Trophoblast cell (in vitro differentiated cells and primary cell): ENCODE measurements around the gene PLEKHA5.
"Not testable (repeated sequence)": the region's sequence is repeated elsewhere in the genome, so short reads cannot be mapped to it uniquely, and the experiment has no call there.

Experiments used
- DNase-seq, 2 donors: peaks; one replicate each; pipeline ENCODE4 v3.0.0-alpha.2; 2016
- H2AFZ ChIP-seq: 2 replicates; pipeline ENCODE4 v1.6.1; 2013; ENCODE audit warnings: low read length, moderate library complexity, mild to moderate bottlenecking; ENCODE audit not compliant: insufficient read depth, poor library complexity
- H2AK5ac ChIP-seq: 2 replicates; pipeline ENCODE4 v1.6.1; 2013; ENCODE audit warnings: mild to moderate bottlenecking, low read length
- H2BK120ac ChIP-seq: 2 replicates; pipeline ENCODE4 v1.6.1; 2013; ENCODE audit warnings: low read length, mild to moderate bottlenecking, moderate library complexity; ENCODE audit not compliant: insufficient read depth, poor library complexity
- H2BK12ac ChIP-seq: 2 replicates; pipeline ENCODE4 v1.6.1; 2013; ENCODE audit warnings: mild to moderate bottlenecking, low read length, moderate library complexity
- H2BK5ac ChIP-seq: 2 replicates; pipeline ENCODE4 v1.6.1; 2013; ENCODE audit warnings: low read length, low read depth, moderate library complexity, mild to moderate bottlenecking; ENCODE audit not compliant: poor library complexity
- H3K14ac ChIP-seq: 2 replicates; pipeline ENCODE4 v1.6.1; 2013; ENCODE audit warnings: mild to moderate bottlenecking, low read length
- H3K18ac ChIP-seq: 2 replicates; pipeline ENCODE4 v1.6.1; 2013; ENCODE audit warnings: mild to moderate bottlenecking, low read length
- H3K23ac ChIP-seq: 2 replicates; pipeline ENCODE4 v1.6.1; 2013; ENCODE audit warnings: low read length
- H3K27ac ChIP-seq: 2 replicates; pipeline ENCODE4 v1.5.1; 2013; ENCODE audit warnings: low read depth, mild to moderate bottlenecking, inconsistent platforms, low read length, moderate library complexity
- H3K27me3 ChIP-seq: 2 replicates; pipeline ENCODE4 v1.6.1; 2013; ENCODE audit warnings: inconsistent platforms, mild to moderate bottlenecking, low read length, moderate library complexity; ENCODE audit not compliant: insufficient read depth
- H3K36me3 ChIP-seq, 2 experiments: 1 replicate in 1 of 2; 2 replicates in 1 of 2; pipeline ENCODE4 v1.6.1; 2013; ENCODE audit warnings: low read length in 2 of 2, mild to moderate bottlenecking in 2 of 2, moderate library complexity in 1 of 2; ENCODE audit not compliant: insufficient read depth in 2 of 2, control insufficient read depth in 1 of 2
- H3K4ac ChIP-seq: 2 replicates; pipeline ENCODE4 v1.6.1; 2013; ENCODE audit warnings: low read depth, mild to moderate bottlenecking, low read length, moderate library complexity
- H3K4me1 ChIP-seq, 2 experiments: 1 replicate in 1 of 2; 2 replicates in 1 of 2; pipeline ENCODE4 v1.6.1; 2013; ENCODE audit warnings: low read length in 2 of 2, mild to moderate bottlenecking in 2 of 2, moderate library complexity in 1 of 2; ENCODE audit not compliant: insufficient read depth in 2 of 2, control insufficient read depth in 1 of 2
- H3K4me2 ChIP-seq: 2 replicates; pipeline ENCODE4 v1.6.1; 2013; ENCODE audit warnings: inconsistent platforms, mild to moderate bottlenecking, low read length, moderate library complexity
- H3K4me3 ChIP-seq: 2 replicates; pipeline ENCODE4 v1.5.1; 2013; ENCODE audit warnings: mild to moderate bottlenecking, low read depth, low read length, inconsistent platforms
- H3K79me1 ChIP-seq: one replicate; pipeline ENCODE4 v1.6.1; 2013; ENCODE audit warnings: low read length
- H3K79me2 ChIP-seq: 2 replicates; pipeline ENCODE4 v1.6.1; 2013; ENCODE audit warnings: low read length, mild to moderate bottlenecking; ENCODE audit not compliant: control insufficient read depth, insufficient read depth, poor library complexity
- H3K9ac ChIP-seq: 2 replicates; pipeline ENCODE4 v1.6.1; 2013; ENCODE audit warnings: mild to moderate bottlenecking, low read length
- H3K9me3 ChIP-seq: 2 replicates; pipeline ENCODE4 v1.6.1; 2013; ENCODE audit warnings: low read depth, mild to moderate bottlenecking, control low read depth, inconsistent platforms, low read length; ENCODE audit not compliant: insufficient read depth
- H4K12ac ChIP-seq: 2 replicates; pipeline ENCODE4 v1.6.1; 2013; ENCODE audit warnings: low read depth, mild to moderate bottlenecking, low read length, moderate library complexity
- H4K8ac ChIP-seq: 2 replicates; pipeline ENCODE4 v1.6.1; 2013; ENCODE audit warnings: low read depth, mild to moderate bottlenecking, low read length, moderate library complexity
- H4K91ac ChIP-seq: one replicate; pipeline ENCODE4 v1.6.1; 2013; ENCODE audit warnings: low read depth, mild to moderate bottlenecking, low read length, moderate library complexity
- whole genome bisulfite sequencing: extraction: QIAGEN DNeasy Blood & Tissue Kit; methylation state at CpG from one replicate; pipeline ENCODE4 v1.1.7; 2013; ENCODE audit warnings: missing lambda C conversion rate; ENCODE audit not compliant: insufficient read length, insufficient coverage; ENCODE audit errors: extremely low coverage; 5-methylcytosine and 5-hydroxymethylcytosine counted together

Gene PLEKHA5

GRCh38 chr12:19410629-19411185 lies 281.2 kb downstream of the PLEKHA5 start:
- H3K4ac ChIP-seq: no peak overlapping the region
- H3K4me1 ChIP-seq: peaks cover 2 to 4% of the 10 kb centered on the region in 2 experiments
- no peak overlapping the region for H3K27ac ChIP-seq
- H4K8ac ChIP-seq: no peak overlapping the region
- no peaks in the 10 kb centered on the region for H3K79me1 ChIP-seq
- no peak overlapping the region for H3K23ac ChIP-seq
- H3K14ac ChIP-seq: no peak overlapping the region
- no peak overlapping the region for H3K4me3 ChIP-seq
- H3K4me2 ChIP-seq: peak overlapping the region; percentile 21
- no peak overlapping the region for H3K9ac ChIP-seq
- no peak overlapping the region for H3K18ac ChIP-seq
- H3K27me3 ChIP-seq: no peaks in the 10 kb centered on the region
- H2AFZ ChIP-seq: no peak overlapping the region
- no peak overlapping the region for H4K12ac ChIP-seq
- no peak overlapping the region for H2AK5ac ChIP-seq
- no CpG with 5 or more reads among the region's 7 CpGs for WGBS
- no peak for DNase-seq
- no peak overlapping the region for H2BK12ac ChIP-seq
- no peak overlapping the region for H4K91ac ChIP-seq
- no peak overlapping the region for H2BK5ac ChIP-seq
- no peaks in the 10 kb centered on the region for H3K9me3 ChIP-seq
- no peaks in the 10 kb centered on the region for H3K79me2 ChIP-seq
- H2BK120ac ChIP-seq: no peak overlapping the region
- no peaks in the 10 kb centered on the region for H3K36me3 ChIP-seq

GRCh38 chr12:19411234-19412204 lies 282.0 kb downstream of the PLEKHA5 start:
- Histone ChIP-seq H3K4me2 (no peak overlapping the region), H3K79me1 (no peaks in the 10 kb centered on the region), H4K8ac (no peak overlapping the region), H3K9ac (peak overlapping the region; percentile 55), H4K91ac (no peak overlapping the region), H3K9me3 (no peaks in the 10 kb centered on the region), H3K27ac (no peak overlapping the region), H2BK5ac (no peak overlapping the region), H3K18ac (no peak overlapping the region), H2BK120ac (no peak overlapping the region), H3K27me3 (no peaks in the 10 kb centered on the region), H3K4ac (no peak overlapping the region), H2AK5ac (no peak overlapping the region), H4K12ac (no peak overlapping the region), H3K23ac (no peak overlapping the region), H3K14ac (no peak overlapping the region), H2AFZ (no peak overlapping the region), H3K79me2 (no peaks in the 10 kb centered on the region), H2BK12ac (no peak overlapping the region), H3K4me3 (no peak overlapping the region), H3K36me3 (no peaks in the 10 kb centered on the region), H3K4me1 (peaks cover 2 to 4% of the 10 kb centered on the region in 2 experiments)
- DNase-seq: no peak
- WGBS: no CpG with 5 or more reads among the region's 10 CpGs

- Histone ChIP-seq H2BK12ac (no peak overlapping the region), H3K4ac (no peak overlapping the region), H2AK5ac (no peak overlapping the region), H4K12ac (no peak overlapping the region), H3K14ac (no peak overlapping the region), H3K4me3 (no peak overlapping the region), H3K79me1 (no peaks in the 10 kb centered on the region), H3K9me3 (no peaks in the 10 kb centered on the region), H3K9ac (no peak overlapping the region), H3K36me3 (no peaks in the 10 kb centered on the region), H3K4me2 (no peak overlapping the region), H3K18ac (no peak overlapping the region), H3K4me1 (peaks cover 2 to 4% of the 10 kb centered on the region in 2 experiments), H3K27ac (no peak overlapping the region), H2AFZ (no peak overlapping the region), H2BK5ac (no peak overlapping the region), H4K8ac (peak overlapping the region; percentile 65), H3K79me2 (no peaks in the 10 kb centered on the region), H4K91ac (no peak overlapping the region), H2BK120ac (peak overlapping the region; percentile 17), H3K27me3 (no peaks in the 10 kb centered on the region), H3K23ac (no peak overlapping the region)
- no CpG with 5 or more reads among the region's 23 CpGs for WGBS
- no peak for DNase-seq
Measured at GRCh38 chr12:19412844-19413243, 283.3 kb downstream of the PLEKHA5 start.

- not testable (repeated sequence) for H3K4me1 ChIP-seq, H3K4ac ChIP-seq, H4K8ac ChIP-seq, H3K18ac ChIP-seq, H3K79me2 ChIP-seq, H3K23ac ChIP-seq, H2BK120ac ChIP-seq, H4K12ac ChIP-seq, H4K91ac ChIP-seq, DNase-seq, H2BK12ac ChIP-seq, H2BK5ac ChIP-seq, H3K79me1 ChIP-seq, H3K9me3 ChIP-seq, H2AFZ ChIP-seq, H2AK5ac ChIP-seq, H3K14ac ChIP-seq, H3K36me3 ChIP-seq, H3K27me3 ChIP-seq, H3K4me2 ChIP-seq, H3K4me3 ChIP-seq, H3K27ac ChIP-seq, H3K9ac ChIP-seq
- no CpG with 5 or more reads among the region's 5 CpGs for WGBS
Measured at GRCh38 chr12:19413582-19413981, 284.0 kb downstream of the PLEKHA5 start.
